HL-60/S4 treated with retinoic acid at 250 ng/mL for 4 days and 3 days (cell line): ENCODE data around the gene IQGAP2.

ENCODE experiments used
- in situ Hi-C: fragments of 300-500 bp; cut with MboI; formaldehyde crosslinking; loops from 2 replicates; pipeline ENCODE4 v1.7.0; 2022; ENCODE audit warnings: low sequenced_read_pairs

The IQGAP2 gene

GRCh38 chr5:76445063-76445462, 42.0 kb downstream of the IQGAP2 start:
- in situ Hi-C loops = no loop called here

GRCh38 chr5:76445830-76446229, 42.7 kb downstream of the IQGAP2 start:
- in situ Hi-C loops = no loop called here

- in situ Hi-C loops = no loop called here
Measured at GRCh38 chr5:76446776-76447175, 43.7 kb downstream of the IQGAP2 start.

- in situ Hi-C loops = no loop called here
Measured at GRCh38 chr5:76449606-76450005, 46.5 kb downstream of the IQGAP2 start.

GRCh38 chr5:76450054-76450453, 47.0 kb downstream of the IQGAP2 start:
- in situ Hi-C loops = no loop called here

GRCh38 chr5:76451031-76451701, 48.1 kb downstream of the IQGAP2 start:
- in situ Hi-C loops = no loop called here

GRCh38 chr5:76455531-76456133, 52.5 kb downstream of the IQGAP2 start:
- in situ Hi-C loops = no loop called here

- in situ Hi-C loops = no loop called here
Measured at GRCh38 chr5:76456258-76456657, 53.2 kb downstream of the IQGAP2 start.

- in situ Hi-C loops = no loop called here
Measured at GRCh38 chr5:76457674-76458485, 54.8 kb downstream of the IQGAP2 start.

GRCh38 chr5:76458486-76458830, 55.4 kb downstream of the IQGAP2 start:
- in situ Hi-C loops = no loop called here

GRCh38 chr5:76460104-76460503, 57.0 kb downstream of the IQGAP2 start:
- in situ Hi-C loops = no loop called here

GRCh38 chr5:76462097-76462667, 59.1 kb downstream of the IQGAP2 start:
- in situ Hi-C loops = no loop called here

GRCh38 chr5:76467216-76467615, 64.1 kb downstream of the IQGAP2 start:
- in situ Hi-C loops = no loop called here

- in situ Hi-C loops = no loop called here
Measured at GRCh38 chr5:76468635-76469425, 65.7 kb downstream of the IQGAP2 start.

- in situ Hi-C loops = no loop called here
Measured at GRCh38 chr5:76469656-76470290, 66.7 kb downstream of the IQGAP2 start.

- in situ Hi-C loops = no loop called here
Measured at GRCh38 chr5:76470976-76471375, 67.9 kb downstream of the IQGAP2 start.

- in situ Hi-C loops = no loop called here
Measured at GRCh38 chr5:76471406-76471805, 68.3 kb downstream of the IQGAP2 start.

- in situ Hi-C loops = no loop called here
Measured at GRCh38 chr5:76471987-76472334, 68.9 kb downstream of the IQGAP2 start.

GRCh38 chr5:76472335-76473008, 69.4 kb downstream of the IQGAP2 start:
- in situ Hi-C loops = no loop called here

GRCh38 chr5:76473009-76473336, 69.9 kb downstream of the IQGAP2 start:
- in situ Hi-C loops = no loop called here
